GM13977 (cell line): ENCODE measurements around the gene RABL6.
"Not testable (repeated sequence)": the region's sequence is repeated elsewhere in the genome, so short reads cannot be mapped to it uniquely, and the experiment has no call there.

Experiments used
- DNase-seq: peaks from one replicate; pipeline ENCODE4 v3.0.0; 2012; ENCODE audit warnings: low spot score
- in situ Hi-C: fragments of 300-500 bp; cut with MboI; formaldehyde crosslinking; loops from one replicate; pipeline ENCODE4 v1.12.0; 2022; ENCODE audit warnings: low sequenced_read_pairs, low pct_unique_long_range_greater_than_20kb, mixed read lengths, inconsistent platforms; ENCODE audit not compliant: unreplicated experiment
- TF ChIP-seq, protein P1 (sequence below): IDR thresholded peaks from 2 replicates; pipeline ENCODE4 v1.5.1; 2012; ENCODE audit warnings: mild to moderate bottlenecking, control low read depth; ENCODE audit not compliant: insufficient read depth; ENCODE audit errors: extremely low read depth, missing control alignments

RABL6 gene

DNA sequence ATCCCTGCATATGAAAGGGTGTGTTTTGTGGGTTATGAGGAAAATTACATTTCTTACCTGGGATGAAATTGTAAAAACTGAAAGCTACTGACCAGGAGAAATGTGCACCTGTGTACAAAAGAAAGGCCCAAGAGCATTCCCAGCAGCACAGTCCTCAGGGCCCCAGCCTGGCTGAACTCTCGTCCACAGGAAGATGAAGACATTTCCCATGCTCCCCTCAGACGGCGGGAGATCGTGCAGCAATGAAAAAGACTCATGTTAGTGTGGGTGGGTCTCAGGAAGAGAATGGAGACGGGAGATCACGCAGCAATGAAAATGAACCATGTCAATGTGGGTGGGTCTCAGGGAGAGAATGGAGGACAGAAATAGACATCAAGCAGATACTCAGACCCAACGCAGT lies 30.8 kb upstream of the RABL6 start:
- in situ Hi-C loops: loop anchor here (10.0 kb wide), 1 partner anchor 258 kb away; the partner anchor contains the start of gene FUT7
- DNase-seq: peak; percentile 0
- TF ChIP-seq, protein P1, sequence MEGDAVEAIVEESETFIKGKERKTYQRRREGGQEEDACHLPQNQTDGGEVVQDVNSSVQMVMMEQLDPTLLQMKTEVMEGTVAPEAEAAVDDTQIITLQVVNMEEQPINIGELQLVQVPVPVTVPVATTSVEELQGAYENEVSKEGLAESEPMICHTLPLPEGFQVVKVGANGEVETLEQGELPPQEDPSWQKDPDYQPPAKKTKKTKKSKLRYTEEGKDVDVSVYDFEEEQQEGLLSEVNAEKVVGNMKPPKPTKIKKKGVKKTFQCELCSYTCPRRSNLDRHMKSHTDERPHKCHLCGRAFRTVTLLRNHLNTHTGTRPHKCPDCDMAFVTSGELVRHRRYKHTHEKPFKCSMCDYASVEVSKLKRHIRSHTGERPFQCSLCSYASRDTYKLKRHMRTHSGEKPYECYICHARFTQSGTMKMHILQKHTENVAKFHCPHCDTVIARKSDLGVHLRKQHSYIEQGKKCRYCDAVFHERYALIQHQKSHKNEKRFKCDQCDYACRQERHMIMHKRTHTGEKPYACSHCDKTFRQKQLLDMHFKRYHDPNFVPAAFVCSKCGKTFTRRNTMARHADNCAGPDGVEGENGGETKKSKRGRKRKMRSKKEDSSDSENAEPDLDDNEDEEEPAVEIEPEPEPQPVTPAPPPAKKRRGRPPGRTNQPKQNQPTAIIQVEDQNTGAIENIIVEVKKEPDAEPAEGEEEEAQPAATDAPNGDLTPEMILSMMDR: no peak

DNA sequence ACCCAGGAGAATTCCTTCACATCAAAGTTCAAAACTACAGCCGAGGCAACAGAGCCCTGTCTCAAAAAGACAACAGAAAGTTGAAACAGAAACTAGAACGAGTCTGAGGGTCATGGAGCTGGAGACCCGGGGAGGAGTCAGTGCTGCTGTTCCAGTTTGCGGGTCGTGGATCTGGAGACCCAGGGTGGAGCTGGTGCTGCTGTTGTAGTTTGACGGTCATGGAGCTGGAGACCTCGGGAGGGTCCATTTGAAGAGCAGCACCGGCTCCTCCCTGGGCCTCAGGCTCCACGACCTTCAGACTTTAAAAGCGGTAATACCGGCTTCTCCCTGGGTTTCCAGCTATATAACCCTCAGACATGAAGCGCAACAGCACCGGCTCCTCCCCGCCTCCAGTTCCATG lies 30.4 kb upstream of the RABL6 start:
- TF ChIP-seq, protein P1: no peak
- peak; percentile 0 for DNase-seq
- in situ Hi-C loops: loop anchor here (10.0 kb wide), 1 partner anchor 257 kb away; the partner anchor contains the start of gene FUT7

DNA sequence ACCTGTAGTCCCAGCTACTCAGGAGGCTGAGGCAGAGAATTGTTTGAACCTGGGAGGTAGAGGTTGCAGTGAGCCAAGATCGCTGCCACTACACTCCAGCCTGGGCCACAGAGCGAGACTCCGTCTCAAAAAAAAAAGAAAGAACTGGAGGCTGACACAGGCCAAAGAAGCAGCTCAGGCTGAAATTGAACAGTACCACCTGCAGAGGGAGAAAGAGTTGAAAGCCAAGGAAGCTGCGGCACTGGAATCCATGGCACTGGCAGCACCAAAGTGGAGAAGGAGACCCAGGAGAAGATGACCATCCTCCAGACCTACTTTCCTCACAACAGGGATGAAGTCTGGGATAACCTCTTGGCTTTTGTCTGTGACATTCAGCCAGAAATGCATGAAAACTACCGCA lies 27.9 kb upstream of the RABL6 start:
- peak; percentile 0 for DNase-seq
- TF ChIP-seq, protein P1: no peak
- in situ Hi-C loops: loop anchor here (10.0 kb wide), 1 partner anchor 255 kb away; the partner anchor contains the start of gene FUT7

DNA sequence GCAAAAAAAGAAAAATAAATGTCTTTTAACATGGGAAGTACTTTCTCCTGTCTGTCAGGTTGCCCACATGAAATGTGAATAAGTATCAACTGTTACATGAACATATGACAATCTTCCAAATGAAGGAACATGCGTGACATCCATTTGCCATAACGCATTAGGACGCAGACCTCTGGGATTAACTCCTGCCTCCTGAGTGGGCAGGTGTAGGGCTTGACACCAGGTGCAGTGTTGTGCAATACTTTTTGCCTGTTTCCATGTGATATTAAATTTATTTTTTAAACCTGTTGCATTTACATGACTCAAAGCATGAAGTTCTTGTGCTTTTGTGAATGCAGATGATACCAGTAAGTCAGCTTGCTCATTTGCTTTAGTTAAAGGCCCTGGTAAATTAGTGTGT lies 25.3 kb upstream of the RABL6 start:
- TF ChIP-seq, protein P1: no peak
- in situ Hi-C loops: no loop called here
- DNase-seq: no peak

DNA sequence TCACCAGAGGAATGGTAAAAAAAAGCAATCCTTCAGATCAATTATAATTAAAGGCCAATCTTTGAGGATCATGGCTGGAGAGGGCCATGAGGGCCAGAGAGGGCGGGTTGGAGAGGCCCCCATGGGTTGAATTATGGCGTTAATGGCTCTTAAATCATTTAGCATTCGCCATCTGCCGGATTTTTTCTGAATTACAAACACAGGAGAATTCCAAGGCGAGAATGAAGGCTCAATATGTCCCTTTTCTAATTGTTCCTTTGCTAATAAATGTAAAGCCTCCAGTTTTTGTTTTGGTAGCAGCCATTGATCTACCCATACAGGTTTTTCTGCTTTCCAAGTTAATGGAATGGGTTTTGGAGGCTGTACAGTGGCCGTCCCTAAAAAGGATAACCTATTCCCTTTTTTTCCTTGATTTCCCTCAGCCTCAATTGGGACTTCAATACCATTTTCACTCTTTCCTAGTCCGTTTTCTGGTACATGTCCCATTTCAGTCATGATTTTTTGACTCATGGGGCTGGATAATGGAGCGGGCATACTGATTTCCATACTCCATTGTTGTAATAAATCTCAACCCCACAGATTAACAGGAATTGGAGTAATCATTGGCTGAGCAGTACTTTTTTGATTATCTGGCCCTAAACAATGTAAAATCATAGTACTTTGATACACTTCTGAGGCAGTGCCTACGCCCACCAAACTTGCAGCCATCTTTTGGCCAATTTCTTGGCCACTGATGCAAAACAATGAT lies 23.3 kb upstream of the RABL6 start:
- in situ Hi-C loops: no loop called here
- DNase-seq: peak; percentile 45
- TF ChIP-seq, protein P1: peak; percentile 39

DNA sequence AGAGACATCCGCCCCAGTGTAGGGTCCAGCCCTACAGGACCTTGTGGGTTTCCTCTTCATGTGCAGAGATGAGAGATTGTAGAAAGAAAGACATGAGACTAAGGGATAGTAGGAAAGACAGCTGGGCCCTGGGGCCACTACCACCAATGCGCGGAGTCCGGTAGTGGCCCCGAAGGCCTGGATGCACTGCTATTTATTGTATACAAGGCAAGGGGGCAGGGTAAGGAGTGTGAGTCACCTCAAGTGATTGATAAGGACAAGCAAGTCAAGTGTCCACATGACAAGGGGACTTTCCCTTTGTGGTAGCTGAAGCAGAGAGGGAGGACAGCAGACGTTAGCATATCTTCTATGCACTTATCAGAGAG lies 22.8 kb upstream of the RABL6 start:
- in situ Hi-C loops: no loop called here
- DNase-seq: peak; percentile 50
- TF ChIP-seq, protein P1: no peak

DNA sequence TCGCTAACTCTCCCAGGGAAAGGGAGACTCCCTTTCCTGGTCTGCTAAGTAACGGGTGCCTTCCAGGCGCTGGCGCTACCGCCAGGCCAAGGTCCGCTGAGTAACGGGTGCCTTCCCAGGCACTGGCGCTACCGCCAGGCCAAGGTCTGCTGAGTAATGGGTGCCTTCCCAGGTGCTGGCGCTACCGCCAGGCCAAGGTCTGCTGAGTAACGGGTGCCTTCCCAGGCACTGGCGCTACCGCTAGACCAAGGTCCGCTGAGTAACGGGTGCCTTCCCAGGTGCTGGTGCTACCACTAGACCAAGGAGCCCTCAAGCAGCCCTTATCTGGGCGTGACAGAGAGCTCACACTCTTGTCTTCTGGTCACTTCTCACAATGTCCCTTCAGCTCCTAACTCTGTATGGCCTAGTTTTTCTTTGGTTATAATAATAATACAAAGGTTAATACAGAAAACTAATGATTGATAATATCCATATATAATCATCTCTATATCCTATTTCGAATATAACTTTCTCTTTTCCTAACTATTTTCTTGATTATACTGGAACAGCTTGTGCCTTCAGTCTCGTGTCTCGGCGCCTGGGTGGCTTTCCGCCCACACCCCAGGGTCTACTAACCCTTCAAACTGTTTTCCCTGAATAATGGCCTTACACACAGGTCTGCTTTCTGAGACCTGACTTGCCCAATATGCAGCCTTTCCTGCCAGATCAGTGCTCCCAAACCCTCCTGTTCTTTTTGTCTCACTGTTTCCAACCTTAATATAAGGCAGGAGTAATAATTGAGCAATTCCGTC lies 22.0 kb upstream of the RABL6 start:
- DNase-seq, in situ Hi-C loops: not testable (repeated sequence)
